HG03457 (cell line): ENCODE data around the gene RUVBL2.

ENCODE experiments used
- ATAC-seq: cut with Tn5 transposase; IDR thresholded peaks from one replicate; pipeline ENCODE4 v1.9.1; 2021; ENCODE audit warnings: moderate number of reproducible peaks; ENCODE audit not compliant: unreplicated experiment

Gene RUVBL2

DNA sequence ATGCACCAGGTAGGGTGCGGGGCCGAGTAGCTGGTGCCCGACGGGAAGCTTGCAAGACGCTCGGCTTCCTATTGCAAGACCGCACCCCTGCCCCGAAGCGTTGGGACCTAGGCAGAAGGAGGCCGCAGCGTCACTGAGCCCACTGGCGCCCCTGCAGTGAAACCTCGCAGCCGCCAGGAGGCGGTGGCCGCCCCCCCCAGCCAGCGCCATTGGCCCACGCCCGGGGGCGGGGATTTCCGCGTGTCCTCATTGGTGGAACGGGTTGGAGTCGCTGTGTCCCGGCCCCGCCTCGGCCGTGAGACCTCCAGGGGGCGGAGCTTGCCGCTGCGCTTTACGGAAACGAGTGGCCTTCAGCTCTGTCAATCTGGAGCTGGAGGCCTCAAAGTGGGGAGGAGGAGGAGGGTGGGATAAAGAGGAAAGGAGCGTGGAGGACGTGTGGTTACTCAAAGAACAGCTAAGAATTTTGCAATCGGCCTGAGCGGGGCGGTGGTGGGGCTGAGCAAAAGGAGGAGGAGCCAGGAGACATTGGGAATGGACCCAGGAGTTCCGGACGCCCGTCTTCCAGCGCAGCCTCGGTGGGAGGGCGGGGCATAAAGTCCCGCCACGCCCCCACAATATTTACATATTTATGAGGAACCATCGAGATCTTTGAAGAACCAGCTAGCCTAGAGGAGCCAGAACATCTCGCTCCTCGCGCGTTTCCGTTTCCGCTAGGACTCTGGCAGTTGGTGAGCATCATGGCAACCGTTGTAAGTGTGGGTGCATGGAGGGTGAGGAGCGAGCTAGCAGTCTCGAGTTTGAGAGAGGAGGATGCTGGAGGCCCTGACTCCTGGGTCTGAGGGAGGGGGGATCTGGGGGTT lies at the start of gene RUVBL2, which contains the start of gene GYS1:
RUVBL2 (plus strand) TSS at position 713 of the 860 bp plus-strand sequence; CDS start at position 738, 25 bp downstream.
GYS1 (minus strand) TSS at position 135 of the 860 bp plus-strand sequence. CDS start 197 bp downstream, outside the sequence.
- ATAC-seq, result peak; percentile 68

DNA sequence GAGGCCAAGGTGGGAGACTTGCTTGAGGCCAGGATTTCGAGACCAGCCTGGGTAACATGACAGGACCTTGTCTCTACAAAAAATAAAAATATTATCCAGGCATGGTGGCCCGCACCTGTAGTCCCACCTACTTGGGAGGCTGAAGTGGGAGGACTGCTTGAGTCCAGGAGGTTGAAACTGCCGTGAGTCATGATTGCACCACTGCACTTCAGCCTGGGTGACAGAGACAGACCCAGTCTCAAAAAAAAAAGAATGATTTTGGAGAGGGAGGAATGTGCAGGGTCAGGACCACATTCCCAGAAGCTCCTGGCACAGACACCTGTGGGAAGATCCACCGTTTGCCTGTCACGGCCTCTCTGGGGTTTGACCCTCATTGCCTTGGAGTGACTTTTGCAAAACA lies 48.3 kb upstream of the RUVBL2 start:
- no peak for ATAC-seq

DNA sequence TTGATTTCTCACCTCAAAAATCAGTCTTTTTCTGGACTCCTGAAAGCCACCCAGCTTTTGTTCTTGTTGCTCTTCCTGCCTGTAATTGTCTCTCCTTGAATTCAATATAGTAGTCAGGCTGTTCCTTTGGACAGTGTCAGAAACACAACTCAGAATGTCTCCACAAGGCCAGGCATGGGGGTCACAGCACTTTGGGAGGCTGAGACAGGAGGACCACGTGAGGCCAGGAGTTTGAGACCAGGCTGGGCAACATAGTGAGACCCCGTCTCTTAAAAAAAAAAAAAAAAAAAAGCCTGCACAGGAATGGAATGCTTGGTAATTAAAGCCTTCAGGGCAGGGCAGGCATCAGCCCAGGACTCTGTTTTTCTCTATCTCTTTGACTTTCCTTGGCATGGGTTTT lies 47.9 kb upstream of the RUVBL2 start:
- ATAC-seq, result no peak

DNA sequence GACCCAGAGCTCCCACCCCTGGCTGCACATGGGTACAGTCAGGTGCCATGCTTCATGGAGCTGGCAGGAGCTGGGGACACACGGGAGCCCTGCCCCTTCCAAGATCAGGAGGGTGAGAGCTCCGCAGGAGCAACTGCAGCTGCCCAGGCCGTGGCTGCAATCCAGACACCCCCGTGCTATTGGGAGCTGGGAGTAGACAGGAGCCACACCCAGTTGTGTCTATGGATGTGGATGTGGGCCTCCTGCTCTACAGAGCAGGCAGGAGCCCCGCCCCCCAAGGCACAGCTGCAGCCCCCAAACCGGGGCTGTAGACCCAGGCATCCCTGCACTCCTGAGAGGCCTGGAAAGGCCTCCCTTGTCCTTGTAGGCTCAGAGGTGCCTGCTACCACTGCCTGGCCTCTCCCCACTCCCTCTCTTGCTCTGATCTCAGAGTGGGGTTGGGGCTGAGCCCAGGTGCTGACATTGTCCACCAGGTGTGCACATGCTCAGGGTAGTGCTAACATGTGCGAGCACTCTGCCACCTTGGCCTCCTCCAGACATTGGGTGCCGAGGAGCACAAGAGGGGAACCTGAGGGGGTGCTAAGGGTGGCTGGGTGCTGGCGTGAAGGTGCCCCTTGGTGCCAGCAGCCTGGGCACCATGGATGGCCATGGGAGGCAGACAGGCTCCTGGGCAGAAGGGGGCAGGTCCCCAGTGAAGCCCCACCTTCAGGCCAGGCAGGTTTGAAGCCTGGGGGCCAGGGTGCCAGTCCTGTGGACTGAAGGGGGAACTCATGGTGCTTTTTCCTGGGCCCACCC lies 47.0 kb upstream of the RUVBL2 start:
- no peak for ATAC-seq

DNA sequence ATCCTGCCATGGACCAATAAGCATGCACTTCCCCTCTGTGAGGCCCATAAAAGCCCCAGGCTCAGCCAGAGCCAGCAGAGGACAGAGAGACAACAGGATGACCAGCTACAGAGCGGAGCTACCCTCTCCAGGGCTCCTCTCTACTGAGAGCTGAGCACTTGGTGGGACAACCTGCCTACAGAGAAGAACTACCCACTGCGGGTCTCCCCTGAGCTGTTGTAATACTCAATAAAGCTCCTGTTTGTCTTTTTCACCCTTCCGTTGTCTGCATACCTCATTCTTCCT lies 46.5 kb upstream of the RUVBL2 start:
- no peak for ATAC-seq

DNA sequence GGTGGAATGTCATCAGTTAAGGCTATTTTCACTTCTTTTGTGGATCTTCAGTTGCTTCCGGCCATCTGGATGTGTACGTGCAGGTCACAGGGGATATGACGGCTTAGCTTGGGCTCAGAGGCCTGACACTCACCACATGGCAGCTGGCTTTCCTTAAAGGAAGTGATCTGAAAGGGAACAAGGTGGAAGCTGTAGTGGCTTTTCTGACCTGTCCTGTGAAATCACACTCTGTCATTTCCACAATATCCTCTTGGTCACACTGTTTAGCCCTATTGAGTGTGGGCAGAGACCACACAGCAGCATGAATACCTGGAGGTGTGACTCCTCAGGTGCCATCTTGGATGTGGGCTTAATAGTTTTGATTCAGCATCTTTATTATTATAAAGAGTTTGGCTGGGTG lies 43.5 kb upstream of the RUVBL2 start:
- no peak for ATAC-seq

DNA sequence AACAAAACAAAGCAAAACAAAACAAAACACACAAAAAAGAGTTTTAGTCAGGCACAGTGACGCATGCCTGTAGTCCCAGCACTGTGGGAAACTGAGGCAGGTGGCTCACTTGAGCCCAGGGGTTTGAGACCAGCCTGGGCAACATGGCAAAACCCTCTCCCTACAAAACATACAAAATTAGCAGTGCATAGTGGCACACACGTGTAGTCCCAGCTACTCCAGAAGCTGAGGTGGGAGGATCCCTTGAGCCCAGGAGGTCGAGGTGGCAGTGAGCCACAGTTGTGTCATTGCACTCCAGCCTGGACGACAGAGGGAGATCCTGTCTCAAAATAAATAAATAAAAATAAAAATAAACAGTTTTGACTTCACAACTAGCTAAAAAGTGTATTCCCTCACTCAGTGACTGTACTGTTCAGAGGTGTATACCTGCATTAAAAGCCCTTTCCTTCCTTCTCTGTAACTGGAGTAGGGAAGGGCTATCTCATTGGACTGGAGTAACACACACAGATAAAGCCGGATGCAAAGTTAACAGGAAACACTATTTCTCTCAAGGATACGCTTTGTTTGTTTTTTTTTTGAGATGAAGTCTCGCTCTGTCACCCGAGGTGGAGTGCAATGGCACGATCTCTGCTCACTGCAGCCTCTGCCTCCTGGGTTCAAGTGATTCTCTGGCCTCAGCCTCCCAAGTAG lies 42.7 kb upstream of the RUVBL2 start:
- no peak for ATAC-seq

DNA sequence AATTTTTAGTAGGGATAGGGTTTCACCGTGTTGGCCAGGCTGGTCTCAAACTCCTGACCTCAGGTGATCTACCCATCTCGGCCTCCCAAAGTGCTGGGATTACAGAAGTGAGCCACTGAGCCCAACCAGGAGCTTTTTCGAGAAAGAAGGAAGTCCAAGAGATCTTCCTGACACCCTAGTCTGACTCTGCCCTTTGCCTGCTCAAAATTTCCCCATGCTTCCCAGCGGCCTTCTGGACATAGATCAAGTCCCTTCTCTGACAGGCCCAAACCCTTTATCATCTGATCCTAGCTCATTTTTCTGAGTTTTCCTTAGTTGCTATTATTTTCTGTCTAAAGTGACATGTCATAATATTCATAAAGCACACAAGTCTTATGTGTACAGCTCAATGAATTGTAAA lies 40.5 kb upstream of the RUVBL2 start:
- no peak for ATAC-seq

DNA sequence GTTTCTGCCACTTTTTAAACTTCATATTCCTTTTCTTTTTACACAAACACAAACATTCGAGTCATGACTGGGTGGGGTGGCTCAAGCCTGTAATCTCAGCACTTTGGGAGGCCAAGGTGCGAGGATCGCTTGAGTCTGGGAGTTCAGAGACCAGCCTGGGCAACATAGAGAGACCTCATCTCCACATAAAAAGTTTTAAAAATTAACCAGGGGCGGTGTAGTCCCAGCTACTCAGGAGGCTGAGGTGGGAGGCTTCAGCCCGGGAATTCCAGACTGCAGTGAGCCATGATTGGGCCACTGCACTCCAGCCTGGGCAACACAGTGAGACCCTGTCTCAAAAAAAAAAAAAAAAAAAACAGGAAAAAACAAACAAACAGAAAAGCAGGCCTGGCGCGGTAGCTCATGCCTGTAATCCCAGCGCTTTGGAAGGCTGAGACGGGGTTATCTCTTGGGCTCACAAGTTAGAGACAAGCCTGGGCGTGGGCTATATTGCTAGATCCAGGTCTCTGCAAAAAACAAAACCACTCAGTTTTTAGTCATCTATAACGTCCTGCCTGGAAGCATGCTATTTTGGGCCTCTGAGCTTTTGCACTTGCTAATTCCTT lies 39.6 kb upstream of the RUVBL2 start:
- ATAC-seq, result no peak

DNA sequence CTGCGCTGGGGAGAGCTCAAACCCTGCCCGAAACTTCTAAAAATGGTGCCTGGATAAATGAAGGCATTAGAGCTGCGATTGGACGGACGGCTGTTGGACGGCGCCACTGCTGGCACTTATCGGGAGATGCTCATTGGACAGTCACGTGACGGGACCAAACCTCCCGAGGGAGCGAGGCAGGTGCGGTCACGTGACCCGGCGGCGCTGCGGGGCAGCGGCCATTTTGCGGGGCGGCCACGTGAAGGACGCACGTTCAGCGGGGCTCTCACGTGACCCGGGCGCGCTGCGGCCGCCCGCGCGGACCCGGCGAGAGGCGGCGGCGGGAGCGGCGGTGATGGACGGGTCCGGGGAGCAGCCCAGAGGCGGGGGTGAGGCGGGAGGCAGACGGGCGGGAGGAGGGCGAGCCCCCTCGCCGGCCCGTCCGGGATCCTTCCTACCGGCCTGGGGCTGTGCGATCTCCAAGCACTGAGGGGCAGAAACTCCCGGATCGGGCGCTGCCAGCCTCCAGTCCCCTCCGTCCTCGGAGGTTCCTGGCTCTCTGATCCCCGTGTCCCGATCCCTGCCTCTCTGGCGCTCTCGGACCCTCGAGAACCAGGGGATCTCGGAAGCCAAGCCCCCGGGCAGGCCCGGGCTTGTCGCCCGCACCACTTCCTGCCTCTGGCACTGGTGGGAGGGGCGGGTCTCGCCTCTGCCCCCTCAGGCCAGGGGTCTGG lies 38.9 kb upstream of the RUVBL2 start, which contains the start of gene BAX:
BAX (plus strand) TSS at position 281 of the 713 bp plus-strand sequence; CDS start at position 335, 54 bp downstream.
- ATAC-seq, result peak; percentile 56

DNA sequence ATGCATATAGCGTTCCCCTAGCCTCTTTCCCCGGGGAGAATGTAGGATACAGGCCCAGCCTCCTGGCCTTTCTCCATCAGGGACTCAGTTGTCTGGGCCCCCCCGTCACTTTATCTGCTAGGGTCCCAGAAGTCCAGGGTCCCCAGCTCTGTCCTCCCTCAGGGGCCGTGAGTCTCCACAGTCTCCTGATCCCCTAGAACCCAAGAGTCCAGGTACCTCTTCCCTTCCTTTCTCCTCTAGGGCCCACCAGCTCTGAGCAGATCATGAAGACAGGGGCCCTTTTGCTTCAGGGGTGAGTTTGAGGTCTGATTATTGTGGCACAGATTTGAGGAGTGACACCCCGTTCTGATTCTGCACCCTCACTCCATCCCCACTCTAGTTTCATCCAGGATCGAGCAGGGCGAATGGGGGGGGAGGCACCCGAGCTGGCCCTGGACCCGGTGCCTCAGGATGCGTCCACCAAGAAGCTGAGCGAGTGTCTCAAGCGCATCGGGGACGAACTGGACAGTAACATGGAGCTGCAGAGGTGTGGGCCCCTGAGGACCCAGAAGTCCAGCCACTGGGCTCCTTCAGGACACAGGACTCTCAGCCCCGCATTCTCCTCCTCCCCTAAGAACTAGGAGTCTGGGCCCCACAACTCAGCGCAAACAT lies 38.3 kb upstream of the RUVBL2 start:
- no peak for ATAC-seq

DNA sequence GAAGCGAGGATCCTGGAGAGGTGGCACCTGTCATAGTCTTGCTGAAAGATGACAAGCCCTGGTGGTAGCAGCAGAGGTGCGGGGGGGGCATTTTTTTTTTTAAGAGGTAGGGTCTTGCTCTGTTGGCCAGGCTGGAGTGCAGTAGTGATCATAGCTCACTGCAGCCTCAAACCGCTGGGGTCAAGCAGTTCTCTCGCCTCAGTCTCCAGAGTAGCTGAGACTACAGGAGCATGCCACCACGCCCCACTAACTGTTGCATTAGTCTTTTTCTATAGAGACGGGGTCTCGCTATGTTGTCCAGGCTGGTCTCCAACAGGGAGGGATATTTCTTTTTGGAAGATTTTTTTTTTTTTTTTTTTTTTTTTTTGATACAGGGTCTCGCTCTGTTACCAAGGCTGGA lies 35.7 kb upstream of the RUVBL2 start:
- no peak for ATAC-seq

DNA sequence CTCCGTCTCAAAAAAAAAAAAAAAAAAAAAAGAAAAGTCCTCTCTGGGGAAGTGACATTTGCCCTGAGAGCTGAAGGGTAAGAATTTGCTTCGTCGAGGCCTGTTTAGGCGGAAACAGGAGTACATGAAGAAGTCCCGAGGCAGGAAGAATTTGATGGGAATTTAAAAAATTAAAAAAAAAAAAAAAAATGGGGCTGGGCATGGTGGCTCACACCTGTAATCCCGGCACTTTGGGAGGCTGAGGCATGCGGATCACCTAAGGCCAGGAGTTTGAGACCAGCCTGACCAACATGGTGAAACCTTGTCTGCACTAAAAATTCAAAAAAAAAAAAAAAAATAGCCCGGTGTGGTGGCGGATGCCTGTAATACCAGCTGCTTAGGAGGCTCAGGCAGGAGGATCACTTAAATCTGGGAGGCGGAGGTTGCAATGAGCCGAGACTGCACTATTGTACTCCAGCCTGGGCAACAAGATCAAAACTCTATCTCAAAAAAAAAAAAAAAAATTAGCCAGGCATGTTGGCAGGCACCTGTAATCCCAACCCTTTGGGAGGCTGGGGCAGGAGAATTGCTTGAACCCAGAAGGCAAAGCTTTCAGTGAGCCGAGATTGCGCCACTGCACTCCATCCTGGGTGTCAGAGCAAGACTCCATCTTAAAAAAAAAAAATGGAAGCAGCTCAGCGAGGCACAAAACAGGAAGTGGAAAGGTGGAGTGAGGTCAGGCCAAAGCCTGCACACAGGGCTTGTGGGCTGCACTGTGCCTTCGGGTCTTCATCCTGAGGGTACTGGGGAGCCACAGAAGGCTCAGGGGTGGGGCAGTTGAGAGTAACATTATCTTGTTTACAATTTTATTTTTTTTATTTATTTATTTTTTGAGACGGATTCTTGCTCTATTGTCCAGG lies 34.1 kb upstream of the RUVBL2 start:
- no peak for ATAC-seq

DNA sequence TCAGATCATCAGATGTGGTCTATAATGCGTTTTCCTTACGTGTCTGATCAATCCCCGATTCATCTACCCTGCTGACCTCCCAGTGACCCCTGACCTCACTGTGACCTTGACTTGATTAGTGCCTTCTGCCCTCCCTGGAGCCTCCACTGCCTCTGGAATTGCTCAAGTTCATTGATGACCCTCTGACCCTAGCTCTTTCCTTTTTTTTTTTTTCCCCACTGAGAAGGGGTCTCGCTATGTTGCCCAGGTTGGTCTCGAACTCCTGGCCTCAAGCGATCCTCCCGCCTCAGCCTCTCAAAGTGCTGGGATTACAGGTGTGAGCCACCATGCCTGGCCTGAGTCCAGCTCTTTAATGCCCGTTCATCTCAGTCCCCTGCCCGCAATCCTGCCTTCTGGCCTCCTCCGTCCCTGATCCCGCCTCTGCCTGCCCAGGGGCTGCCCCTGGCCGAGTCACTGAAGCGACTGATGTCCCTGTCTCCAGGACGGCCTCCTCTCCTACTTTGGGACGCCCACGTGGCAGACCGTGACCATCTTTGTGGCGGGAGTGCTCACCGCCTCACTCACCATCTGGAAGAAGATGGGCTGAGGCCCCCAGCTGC lies 32.5 kb upstream of the RUVBL2 start:
- ATAC-seq, result no peak

DNA sequence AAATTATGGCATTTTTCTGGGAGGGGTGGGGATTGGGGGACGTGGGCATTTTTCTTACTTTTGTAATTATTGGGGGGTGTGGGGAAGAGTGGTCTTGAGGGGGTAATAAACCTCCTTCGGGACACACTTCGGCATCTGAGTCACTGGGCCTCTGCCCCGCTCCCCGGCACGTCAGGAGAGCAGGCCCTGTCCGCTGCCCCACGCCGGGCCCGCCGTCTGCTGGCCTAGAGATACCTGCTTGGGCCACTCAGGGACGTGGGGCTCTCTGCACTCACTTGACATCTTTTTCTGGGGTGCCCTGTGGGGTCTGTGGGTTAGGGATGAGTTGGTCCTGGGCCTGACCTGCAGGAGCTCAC lies 32.0 kb upstream of the RUVBL2 start:
- ATAC-seq, result no peak

DNA sequence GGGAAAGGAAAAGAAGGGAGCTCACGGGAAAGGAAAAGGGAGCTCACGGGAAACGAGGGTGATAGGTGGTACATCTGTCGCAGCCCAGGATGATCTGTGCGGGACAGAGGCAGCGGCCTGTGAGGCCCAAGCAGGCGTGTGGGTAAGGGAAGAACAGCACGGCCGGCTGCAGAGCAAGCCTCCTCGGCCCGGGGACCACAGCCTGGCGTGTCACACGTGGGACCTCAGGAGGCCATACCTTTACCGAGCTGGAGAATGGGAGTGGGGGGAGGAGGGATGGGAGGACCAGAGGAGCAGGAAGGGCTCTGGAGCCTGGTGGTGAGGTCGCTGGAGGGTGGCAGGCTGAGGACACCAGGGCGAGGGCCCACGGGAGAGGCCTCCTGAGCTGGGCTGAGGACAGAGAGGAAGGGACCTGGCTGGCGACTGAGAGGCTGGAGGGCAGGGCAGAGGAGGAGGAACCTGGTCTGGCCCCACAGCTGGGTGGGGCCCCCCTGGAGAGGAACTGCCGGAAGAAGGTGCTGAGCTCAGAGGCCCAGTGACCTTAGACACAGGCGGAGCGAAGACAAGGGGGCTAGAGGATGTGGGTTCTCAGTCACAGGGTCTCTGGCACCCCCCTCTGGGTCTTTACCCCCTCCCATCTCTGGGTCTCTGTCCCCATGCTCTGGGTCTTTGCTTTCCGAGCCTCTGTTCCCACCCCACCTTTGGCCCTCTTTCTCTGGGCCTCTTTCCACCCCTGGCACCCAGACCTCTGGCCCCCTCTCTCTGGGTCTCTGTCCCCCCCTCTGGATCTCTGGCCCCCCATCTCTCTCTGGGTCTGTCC lies 31.4 kb upstream of the RUVBL2 start:
- ATAC-seq, result no peak

DNA sequence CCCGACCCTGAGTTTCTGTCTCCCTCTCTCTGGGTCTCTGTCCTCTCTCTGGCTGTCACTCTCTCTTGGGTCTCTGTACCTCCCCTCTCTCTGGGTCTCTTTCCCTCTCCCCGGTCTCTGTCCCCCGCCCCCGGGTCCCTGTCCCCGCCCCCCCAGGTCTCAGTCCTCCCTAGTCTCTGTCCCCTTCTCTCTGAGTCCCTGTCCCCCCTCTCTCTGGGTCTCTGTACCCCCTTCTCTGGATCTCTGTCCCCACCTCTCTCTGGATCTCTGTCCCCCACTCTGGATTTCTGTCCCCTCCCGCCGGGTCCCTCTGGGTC lies 30.9 kb upstream of the RUVBL2 start:
- no peak for ATAC-seq
